Retinal pigment epithelial cell (primary cell): Measurements from ENCODE around the gene GAPDH.

ENCODE experiments used
- DNase-seq: peaks from one replicate; pipeline ENCODE4 v3.0.0-alpha.2; 2010; ENCODE audit warnings: low read depth
- H3K4me3 ChIP-seq: 2 replicates; pipeline ENCODE4 v1.5.1; 2011; ENCODE audit warnings: mild to moderate bottlenecking, low read length, control low read depth, moderate library complexity
- CTCF ChIP-seq: conservative IDR thresholded peaks from 2 replicates; pipeline ENCODE4 v1.5.1; 2011; ENCODE audit warnings: low read depth, low read length, control low read depth, inconsistent platforms

The GAPDH gene

GRCh38 chr12:6539707-6540134, 5.4 kb downstream of the GAPDH start:
- no peak for TF ChIP-seq CTCF
- no peak overlapping the region for H3K4me3 ChIP-seq
- no peak for DNase-seq

GRCh38 chr12:6540181-6540877, 6.0 kb downstream of the GAPDH start:
- no peak overlapping the region for H3K4me3 ChIP-seq
- DNase-seq, result peak; percentile 35
- TF ChIP-seq CTCF, result no peak

GRCh38 chr12:6541371-6542165, 7.3 kb downstream of the GAPDH start:
- no peak for TF ChIP-seq CTCF
- DNase-seq, result no peak
- H3K4me3 ChIP-seq, result no peak overlapping the region

GRCh38 chr12:6542209-6543009, 8.1 kb downstream of the GAPDH start:
- no peak overlapping the region for H3K4me3 ChIP-seq
- no peak for DNase-seq
- TF ChIP-seq CTCF, result no peak

- no peak for TF ChIP-seq CTCF
- no peak overlapping the region for H3K4me3 ChIP-seq
- DNase-seq, result no peak
These were observed 11.7 kb downstream of the GAPDH start for GRCh38 chr12:6546016-6546415.

- no peak for TF ChIP-seq CTCF
- no peak overlapping the region for H3K4me3 ChIP-seq
- DNase-seq, result no peak
These were observed 13.2 kb downstream of the GAPDH start for GRCh38 chr12:6547566-6547965.
